Measurements from ENCODE around the gene LINGO1.

The LINGO1 gene

GRCh38 chr15:77630956-77631744 lies 1.6 kb downstream of the LINGO1 start:
- no peak for DNase-seq

DNA sequence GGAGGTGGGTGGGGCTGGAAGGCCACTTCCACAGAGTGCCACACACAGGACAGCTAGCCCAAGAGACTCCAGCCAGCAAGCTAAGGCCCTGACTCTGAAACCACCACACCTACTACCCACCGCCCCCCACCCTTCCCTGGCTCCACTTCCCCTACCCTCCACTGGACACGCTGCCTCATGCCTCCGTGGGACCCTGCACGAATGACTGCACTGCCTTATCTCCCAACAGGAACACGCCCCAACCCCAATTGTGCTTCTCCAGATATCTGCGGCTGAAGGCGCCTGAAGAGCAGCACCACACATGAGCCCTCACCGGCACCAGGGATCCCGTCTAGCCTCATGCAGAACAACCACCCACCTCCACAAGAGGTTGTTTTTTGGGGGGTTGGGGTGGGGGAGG lies 2.7 kb downstream of the LINGO1 start:
- DNase-seq = no peak

DNA sequence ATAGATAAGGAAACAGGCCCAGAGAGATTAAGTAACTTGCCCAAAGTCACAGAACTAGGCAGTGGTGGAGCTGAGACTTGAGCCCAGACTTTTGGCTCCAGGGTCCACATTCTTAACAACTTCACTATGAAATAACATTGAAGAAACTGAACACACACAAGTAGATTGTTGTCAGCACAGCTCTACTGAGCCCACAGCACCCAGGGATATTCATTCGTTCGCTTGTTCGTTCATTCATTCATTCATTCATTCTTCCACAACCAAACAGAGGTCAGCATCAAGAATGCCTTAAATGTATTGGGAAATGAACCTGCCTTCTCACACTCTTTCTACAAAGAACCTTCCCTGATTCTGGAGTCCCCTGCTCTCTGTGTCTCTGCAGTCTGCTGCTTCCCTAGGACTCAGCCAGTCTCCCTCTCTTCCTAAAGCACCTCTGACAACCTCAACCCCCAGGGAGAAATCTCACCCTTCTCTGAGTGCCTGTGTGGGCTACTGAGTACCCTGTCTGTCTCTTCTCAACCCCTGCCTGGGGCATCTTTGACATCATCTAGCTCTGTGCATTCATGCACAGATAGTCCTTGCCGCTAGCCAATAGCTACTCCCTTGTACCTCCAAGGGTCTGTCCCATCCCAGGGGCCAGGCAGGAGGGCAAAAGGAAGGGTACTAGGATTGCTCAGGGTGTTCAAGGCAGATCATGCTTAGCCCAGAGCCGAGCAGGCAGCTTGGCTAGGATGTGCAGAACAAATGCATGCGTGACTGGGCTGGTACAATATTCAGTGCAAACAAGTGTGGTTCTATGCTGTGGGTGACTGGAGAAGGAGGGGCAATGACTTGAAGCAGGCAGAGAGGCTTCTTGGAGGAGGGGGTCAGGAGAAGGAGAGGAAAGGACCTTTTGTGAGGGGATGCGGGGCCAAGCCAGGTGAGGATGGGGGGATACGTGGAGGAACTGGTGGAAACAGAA lies 3.4 kb downstream of the LINGO1 start:
- no peak for DNase-seq

DNA sequence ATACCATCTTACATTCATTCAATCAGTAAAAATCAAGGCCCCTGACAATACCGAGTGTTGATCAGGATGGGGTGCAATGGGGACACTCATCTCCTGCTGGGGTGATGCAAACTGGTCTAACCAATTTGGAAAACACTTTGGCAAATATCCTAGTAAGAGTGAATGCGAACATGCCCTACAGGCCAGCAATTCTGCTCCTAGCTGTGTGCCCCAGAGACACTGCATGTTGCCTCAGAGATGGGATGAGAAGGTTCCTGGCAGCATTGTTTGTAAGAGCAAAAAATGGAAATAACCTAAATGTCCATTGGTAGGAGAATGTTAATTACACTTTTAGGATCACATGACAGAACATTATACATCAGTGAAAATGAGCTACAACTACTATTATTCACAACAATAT lies 4.7 kb downstream of the LINGO1 start:
- no peak for DNase-seq

DNA sequence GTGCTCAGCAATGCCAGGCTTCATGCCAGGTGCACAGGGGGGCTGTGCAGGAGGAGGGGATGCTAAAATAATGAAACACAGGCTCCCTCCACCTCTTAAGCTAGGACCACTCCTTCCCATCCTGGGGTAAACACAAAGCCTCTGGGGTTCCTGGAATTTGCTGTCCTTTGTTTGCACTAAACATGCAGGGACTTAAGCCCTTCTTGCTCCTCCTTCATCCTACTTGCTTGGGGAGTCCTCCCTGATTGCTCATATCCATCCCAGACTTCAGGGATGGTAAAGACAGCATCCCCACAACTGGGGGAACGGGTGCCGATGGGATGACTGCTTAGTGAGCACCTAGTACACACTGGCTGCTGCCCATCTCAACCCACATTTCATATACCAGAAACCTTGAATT lies 5.1 kb downstream of the LINGO1 start:
- DNase-seq = no peak

DNA sequence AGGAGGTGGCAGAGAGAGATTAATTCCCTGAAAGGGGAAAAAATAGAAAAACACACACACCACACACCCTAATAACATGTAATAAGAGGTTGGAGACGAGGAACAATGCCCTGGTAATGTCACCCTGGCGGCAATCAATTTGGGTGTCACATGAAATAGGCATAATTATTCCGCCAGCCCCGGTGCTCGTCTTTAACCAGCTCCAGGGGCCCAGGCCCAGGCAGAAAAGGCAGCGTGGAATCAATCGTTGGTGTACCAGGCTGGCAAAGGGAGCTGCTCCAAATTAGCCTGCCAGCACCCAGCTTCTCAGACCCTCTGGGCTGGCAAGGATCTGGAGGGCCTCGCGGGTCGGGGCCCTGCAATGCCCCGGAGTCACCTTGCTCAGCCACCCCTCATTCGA lies 5.6 kb downstream of the LINGO1 start:
- DNase-seq = peak; percentile 79

DNA sequence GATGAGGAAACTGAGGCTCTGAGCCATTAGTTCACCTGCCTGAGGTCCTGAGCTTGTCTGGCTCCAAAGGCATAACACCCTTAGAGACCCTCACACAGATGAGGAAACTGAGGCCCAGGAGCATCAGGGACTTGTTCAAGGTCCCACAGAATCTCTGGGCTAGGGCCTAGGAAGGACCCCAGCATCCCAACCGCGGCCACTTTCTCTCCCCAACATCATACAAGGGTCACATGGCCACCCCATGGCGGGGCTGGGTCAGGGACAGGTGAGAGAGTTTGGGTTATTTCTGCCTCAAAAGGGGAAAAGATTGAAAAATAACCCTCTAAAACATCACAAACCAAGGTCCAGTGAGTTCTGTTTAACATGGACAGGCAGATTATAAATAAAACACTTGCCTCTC lies 6.7 kb downstream of the LINGO1 start:
- no peak for DNase-seq

- DNase-seq = no peak
Measured at GRCh38 chr15:77625376-77625775, 7.3 kb downstream of the LINGO1 start.

DNA sequence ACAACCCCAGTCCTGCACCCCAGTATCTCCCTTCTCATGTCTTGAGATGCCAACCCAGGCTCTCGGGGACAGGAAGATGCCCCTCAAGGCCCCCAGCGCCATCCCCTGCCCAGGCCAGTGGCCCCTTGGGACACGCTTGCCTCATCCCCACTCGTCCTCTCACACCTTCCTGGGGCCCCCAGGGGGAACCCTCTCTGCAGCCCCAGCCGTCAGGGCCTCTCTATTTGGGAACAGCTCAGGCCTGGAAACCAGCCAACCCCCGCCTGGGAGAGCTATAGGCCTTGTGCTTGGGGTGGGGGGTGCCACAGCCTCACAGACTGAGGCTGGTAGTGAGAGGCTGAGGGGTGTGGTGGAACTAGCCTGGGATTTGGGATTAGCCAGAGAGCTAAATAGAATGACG lies 7.8 kb downstream of the LINGO1 start:
- peak; percentile 26 for DNase-seq

DNA sequence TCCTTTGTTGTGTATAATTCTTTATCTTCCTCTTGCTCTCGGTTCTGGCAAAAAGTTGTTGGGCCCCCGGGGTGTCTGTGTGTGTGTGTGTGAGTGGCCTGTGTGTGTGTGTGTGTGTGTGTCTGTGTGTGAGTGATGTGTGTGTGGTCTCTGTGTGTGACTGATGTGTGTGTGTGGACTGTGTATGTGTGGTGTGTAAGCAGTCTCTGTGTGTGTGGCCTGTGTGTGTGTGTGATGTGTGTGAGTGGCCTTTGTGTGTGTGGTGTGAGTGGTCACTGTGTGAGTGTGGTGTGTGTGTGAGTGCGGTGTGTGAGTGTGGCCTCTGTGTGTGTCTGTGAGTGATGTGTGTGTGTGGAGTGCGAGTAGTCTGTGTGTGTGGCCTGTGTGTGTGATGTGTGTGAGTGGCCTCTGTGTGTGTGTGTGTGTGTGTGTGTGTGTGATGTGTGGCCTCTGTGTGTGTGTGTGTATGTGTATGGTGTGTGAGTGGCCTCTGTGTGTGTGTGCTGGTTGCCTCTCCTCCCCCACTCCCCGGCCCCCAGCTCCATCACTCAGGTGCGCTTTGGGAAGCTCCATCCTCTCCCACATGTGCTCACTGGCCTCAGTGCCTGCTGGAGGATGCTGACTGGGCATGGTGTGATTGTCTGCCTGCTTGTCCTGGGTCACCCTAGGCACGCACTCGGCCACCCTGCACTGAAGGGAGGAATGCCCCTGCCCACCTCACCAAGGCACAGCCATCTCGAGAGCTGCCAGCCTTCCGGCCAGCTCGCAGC lies 8.8 kb downstream of the LINGO1 start:
- DNase-seq = no peak

- DNase-seq = peak; percentile 6
Measured at GRCh38 chr15:77622934-77623754, 9.6 kb downstream of the LINGO1 start.

DNA sequence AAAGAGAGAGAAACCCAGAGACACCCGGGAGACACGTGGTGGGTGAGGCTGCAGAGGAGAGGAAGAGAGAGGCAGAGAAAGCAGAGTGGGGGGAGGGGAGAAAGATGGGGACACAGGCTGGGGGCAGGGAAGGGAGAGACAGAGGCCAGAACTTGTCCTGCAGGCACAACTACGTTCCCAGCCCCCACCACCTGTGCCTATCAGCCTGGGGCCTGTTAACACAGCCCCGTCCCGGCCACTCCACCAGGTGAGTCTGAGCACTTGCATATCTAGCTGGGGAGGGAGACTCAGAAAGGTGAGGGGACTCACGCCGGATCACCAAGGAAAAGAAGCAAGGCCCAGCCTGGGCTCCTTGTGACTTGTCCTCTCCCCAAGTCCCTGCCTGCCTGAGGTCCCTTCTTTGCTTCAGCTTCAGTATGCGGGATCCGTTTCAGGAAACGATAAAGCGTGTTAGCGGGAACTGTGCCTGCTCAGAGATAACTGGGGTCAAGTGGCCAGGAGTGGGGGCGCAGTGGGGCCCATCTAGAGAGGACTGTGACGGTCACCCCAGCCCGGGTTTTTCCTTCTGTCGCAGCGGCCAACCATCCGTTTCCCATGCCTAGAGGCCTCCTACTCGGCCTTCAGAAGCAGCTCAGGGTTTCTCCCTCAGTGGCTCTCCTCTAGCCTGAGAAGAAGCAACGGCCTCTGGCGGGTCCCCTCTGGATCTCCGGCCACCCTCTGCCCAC lies 10.3 kb downstream of the LINGO1 start:
- no peak for DNase-seq

DNA sequence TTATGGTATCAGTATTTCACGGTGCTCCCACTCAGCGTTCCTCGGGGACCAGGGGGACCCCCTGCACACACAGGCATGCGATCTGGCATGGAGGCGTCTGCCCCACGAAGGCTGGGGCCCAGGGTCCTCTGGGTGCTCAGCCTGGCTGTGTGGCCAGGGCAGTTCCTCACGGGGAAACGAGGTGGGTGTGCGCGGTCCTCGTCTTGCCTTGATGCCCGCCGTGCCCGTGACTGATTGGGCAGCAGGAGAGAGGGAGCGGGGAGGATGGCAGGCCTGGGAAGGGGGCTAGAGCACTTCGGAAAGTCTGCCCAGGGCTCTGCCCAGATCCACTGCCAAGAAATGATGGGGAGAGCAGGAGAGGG lies 10.9 kb downstream of the LINGO1 start:
- DNase-seq = no peak

DNA sequence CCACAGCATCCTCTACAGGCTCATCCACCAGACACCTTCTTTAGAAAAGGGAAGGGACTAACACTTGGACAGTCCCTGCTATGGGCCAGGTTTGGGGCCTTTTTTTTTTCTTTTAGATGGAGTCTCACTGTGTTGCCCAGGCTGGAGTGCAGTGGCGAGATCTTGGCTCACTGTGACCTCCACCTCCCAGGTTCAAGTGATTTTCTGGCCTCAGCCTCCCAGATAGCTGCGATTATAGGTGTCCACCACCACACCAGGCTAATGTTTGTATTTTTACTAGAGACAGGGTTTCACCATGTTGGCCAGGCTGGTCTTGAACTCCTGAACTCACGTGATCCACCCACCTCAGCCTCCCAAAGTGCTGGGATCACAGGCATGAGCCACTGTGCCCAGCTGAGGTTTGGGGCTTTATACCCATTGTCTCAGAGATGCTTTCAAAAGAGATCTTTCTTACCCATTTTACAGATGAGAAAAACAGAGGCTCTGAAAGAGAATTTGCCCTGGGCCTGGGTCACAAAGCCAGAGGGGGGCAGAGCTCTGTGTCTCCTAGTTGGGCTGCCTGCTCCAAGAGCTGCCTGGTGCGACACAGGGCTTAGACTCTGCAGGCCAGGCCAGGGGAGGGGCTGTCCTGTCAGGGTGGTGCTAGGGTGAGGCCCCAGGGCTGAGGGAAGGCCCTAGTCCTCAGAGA lies 11.6 kb downstream of the LINGO1 start:
- no peak for DNase-seq

GRCh38 chr15:77620297-77620696 lies 12.4 kb downstream of the LINGO1 start:
- no peak for DNase-seq

- DNase-seq = no peak
Measured at GRCh38 chr15:77619883-77620282, 12.8 kb downstream of the LINGO1 start.

- peak; percentile 31 for DNase-seq
Measured at GRCh38 chr15:77617476-77618230, 15.1 kb downstream of the LINGO1 start.

- DNase-seq = peak; percentile 5
Measured at GRCh38 chr15:77616072-77616471, 16.6 kb downstream of the LINGO1 start.

- DNase-seq = no peak
Measured at GRCh38 chr15:77615472-77615871, 17.2 kb downstream of the LINGO1 start.

DNA sequence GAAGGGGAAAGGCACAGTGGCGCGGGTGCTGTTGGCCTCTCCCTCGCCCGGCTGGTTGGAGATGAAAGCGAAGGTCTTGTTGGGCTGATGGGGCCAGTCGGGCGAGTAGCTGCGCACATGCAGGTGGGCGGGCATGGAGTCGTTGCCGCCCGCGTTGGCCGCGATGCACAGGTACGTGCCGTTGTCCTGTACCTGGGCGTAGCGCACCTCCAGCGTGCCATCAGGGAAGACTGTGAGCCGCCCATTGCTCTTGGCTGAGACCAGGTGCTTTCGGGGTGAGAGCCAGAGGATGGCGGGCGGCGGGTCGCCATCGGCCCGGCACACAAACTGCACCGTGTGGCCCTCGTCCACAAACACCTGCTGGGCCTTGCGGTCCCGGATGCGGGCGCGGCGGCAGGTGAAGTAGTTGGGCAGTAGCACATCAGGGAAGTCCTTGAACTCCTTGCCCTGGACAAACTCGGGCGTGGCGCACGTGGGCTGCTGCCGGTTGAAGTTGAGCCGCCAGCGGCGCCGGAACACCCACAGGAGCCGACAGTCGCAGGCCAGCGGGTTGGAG lies 18.4 kb downstream of the LINGO1 start:
- DNase-seq = no peak

Data from NCI-H69 (cell line).